ENCODE data around the gene TOM1L2. TPM values are rescaled to one million over a fixed set of nuclear protein-coding genes. Genes with fewer than 3 reads are reported as not detected.

The TOM1L2 gene
- total RNA-seq, 1 experiment from 2014 or later: 45.2 TPM

DNA sequence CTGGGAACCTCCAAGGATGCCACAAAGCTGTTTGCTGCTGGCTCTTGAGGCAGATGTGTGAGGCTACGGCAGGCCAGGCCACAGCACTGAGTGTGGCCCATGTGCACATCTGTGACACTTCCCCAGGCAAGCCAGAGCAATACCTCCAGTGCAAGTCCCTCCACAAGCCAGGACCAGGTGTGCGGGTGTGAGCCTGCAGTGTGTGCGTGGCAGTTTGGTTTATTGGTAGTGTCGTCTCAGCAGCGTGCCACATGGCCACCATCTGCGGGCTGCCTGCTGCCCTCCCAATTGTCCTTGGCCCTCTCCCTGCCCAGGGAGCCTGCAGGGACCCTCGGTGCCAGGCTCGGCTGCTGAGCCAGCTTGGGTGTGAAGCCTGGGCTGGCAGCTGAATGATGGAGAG, 125.6 kb downstream of the TOM1L2 start:
- no peak overlapping the region for H3K4me3 ChIP-seq (ENCODE audit: low read depth in 2 of 2, low read length in 2 of 2)
- H3K4me1 ChIP-seq (ENCODE audit: control insufficient read depth, insufficient read depth, low read length): peaks cover 23% of the 10 kb centered on the region
- ChIA-PET CTCF (no interaction called here), POLR2A (no interaction called here)
- no peak for TF ChIP-seq TCF7L2 (IDR thresholded peaks at IDR 0.05; ENCODE audit: low read depth, low read length)
- TF ChIP-seq SIN3A (IDR thresholded peaks at IDR 0.05; ENCODE audit: borderline replicate concordance, insufficient read depth, low read depth, low read length): no peak
- TF ChIP-seq POLR2AphosphoS5 (IDR thresholded peaks at IDR 0.05; ENCODE audit: low read depth, low read length): no peak
- TF ChIP-seq, protein P1, sequence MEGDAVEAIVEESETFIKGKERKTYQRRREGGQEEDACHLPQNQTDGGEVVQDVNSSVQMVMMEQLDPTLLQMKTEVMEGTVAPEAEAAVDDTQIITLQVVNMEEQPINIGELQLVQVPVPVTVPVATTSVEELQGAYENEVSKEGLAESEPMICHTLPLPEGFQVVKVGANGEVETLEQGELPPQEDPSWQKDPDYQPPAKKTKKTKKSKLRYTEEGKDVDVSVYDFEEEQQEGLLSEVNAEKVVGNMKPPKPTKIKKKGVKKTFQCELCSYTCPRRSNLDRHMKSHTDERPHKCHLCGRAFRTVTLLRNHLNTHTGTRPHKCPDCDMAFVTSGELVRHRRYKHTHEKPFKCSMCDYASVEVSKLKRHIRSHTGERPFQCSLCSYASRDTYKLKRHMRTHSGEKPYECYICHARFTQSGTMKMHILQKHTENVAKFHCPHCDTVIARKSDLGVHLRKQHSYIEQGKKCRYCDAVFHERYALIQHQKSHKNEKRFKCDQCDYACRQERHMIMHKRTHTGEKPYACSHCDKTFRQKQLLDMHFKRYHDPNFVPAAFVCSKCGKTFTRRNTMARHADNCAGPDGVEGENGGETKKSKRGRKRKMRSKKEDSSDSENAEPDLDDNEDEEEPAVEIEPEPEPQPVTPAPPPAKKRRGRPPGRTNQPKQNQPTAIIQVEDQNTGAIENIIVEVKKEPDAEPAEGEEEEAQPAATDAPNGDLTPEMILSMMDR (IDR thresholded peaks at IDR 0.05): no peak
- TF ChIP-seq, protein P2, sequence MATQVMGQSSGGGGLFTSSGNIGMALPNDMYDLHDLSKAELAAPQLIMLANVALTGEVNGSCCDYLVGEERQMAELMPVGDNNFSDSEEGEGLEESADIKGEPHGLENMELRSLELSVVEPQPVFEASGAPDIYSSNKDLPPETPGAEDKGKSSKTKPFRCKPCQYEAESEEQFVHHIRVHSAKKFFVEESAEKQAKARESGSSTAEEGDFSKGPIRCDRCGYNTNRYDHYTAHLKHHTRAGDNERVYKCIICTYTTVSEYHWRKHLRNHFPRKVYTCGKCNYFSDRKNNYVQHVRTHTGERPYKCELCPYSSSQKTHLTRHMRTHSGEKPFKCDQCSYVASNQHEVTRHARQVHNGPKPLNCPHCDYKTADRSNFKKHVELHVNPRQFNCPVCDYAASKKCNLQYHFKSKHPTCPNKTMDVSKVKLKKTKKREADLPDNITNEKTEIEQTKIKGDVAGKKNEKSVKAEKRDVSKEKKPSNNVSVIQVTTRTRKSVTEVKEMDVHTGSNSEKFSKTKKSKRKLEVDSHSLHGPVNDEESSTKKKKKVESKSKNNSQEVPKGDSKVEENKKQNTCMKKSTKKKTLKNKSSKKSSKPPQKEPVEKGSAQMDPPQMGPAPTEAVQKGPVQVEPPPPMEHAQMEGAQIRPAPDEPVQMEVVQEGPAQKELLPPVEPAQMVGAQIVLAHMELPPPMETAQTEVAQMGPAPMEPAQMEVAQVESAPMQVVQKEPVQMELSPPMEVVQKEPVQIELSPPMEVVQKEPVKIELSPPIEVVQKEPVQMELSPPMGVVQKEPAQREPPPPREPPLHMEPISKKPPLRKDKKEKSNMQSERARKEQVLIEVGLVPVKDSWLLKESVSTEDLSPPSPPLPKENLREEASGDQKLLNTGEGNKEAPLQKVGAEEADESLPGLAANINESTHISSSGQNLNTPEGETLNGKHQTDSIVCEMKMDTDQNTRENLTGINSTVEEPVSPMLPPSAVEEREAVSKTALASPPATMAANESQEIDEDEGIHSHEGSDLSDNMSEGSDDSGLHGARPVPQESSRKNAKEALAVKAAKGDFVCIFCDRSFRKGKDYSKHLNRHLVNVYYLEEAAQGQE (IDR thresholded peaks at IDR 0.05; ENCODE audit: insufficient read depth in 1 of 2, low read depth in 2 of 2, low read length in 1 of 2): no peak
- no TSS peak for BruUV-seq (replicated peaks)
- no peak overlapping the region for H3K27ac ChIP-seq (ENCODE audit: low read length)
- ATAC-seq (no peak), DNase-seq (ENCODE audit: low read depth, low spot score) (no peak)
- H3K27me3 ChIP-seq (ENCODE audit: control insufficient read depth, insufficient read depth, low read length): no peaks in the 10 kb centered on the region
- H3K36me3 ChIP-seq (ENCODE audit: control insufficient read depth, insufficient read depth, low read length): no peaks in the 10 kb centered on the region
- intact Hi-C loops (cut with micrococcal nuclease; ENCODE audit: unreplicated experiment): no loop called here
- in situ Hi-C loops (cut with HindIII; ENCODE audit: low pct_unique_long_range_greater_than_20kb, low sequenced_read_pairs): no loop called here
- H3K9me3 ChIP-seq (ENCODE audit: control insufficient read depth, insufficient read depth, low read depth, low read length): no peaks in the 10 kb centered on the region

DNA sequence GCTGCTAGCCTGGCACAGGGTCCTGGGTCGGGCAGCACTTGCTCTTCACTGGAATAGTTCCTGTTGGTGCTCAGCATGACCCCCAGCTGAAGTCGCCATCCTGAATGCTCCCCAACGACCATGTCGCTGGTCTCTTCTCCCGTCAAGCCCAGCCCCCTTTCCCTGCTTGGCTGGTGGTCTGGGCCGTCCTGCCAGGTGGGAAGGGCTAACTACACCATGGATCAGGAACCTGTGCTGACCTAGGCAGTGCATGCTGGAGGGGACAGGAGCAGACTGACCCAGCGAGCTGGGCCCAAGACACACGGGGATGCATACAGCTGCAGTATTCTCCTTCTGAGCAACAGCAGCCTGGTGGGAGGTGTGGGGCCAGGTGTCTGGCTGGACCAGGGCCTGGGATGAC, 126.2 kb downstream of the TOM1L2 start:
- ChIA-PET POLR2A (interaction anchor here (0.9 kb wide), 1 partner anchor 10 kb away, joined by 3 read pairs; no protein-coding TSS in a partner anchor), CTCF (no interaction called here)
- H3K9me3 ChIP-seq (ENCODE audit: control insufficient read depth, insufficient read depth, low read depth, low read length): no peaks in the 10 kb centered on the region
- intact Hi-C loops (cut with micrococcal nuclease; ENCODE audit: unreplicated experiment): no loop called here
- no TSS peak for BruUV-seq (replicated peaks)
- no peak overlapping the region for H3K27ac ChIP-seq (ENCODE audit: low read length)
- in situ Hi-C loops (cut with HindIII; ENCODE audit: low pct_unique_long_range_greater_than_20kb, low sequenced_read_pairs): no loop called here
- H3K4me3 ChIP-seq (ENCODE audit: low read depth in 2 of 2, low read length in 2 of 2): no peak overlapping the region
- no peak for DNase-seq (ENCODE audit: low read depth, low spot score)
- H3K4me1 ChIP-seq (ENCODE audit: control insufficient read depth, insufficient read depth, low read length): peaks cover 30% of the 10 kb centered on the region
- TF ChIP-seq POLR2AphosphoS5 (IDR thresholded peaks at IDR 0.05; ENCODE audit: low read depth, low read length): no peak
- no peaks in the 10 kb centered on the region for H3K36me3 ChIP-seq (ENCODE audit: control insufficient read depth, insufficient read depth, low read length)
- H3K27me3 ChIP-seq (ENCODE audit: control insufficient read depth, insufficient read depth, low read length): no peaks in the 10 kb centered on the region
- ATAC-seq: no peak

DNA sequence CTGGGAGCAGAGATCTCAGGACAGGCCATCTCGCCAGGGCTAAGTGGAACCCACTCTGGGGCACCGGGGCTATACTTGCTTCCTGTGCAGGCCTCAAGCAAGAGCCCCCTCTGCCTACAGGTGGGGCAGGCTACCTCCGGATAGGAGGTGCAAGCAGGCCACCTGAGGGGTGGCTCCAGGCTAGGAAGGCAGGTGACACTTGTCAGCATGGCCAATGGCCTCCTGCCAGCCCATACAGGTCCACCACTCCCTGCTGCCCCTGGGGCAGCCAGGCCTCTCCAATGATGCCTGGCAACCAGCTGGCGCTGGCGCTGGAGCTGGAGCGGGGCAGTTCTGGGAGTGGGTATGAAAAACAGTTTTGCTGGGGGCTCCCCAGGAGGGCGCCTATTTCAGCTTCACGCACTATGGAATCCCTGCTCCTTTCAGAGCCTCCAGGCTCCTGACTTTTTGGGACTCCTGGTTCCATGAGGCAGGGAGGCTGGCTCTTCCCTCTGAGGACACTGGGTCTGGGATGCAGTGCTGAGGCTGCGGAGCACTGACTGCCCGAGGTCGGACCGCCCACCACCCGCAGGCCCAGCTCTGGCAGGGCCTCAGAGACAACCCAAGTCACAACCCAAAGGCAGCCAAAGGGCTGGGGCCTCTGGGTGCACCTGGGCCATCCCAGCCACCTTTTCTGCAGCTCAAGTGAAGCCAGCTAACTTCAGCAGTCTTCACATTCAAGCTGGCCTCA, 127.0 kb downstream of the TOM1L2 start:
- H3K27ac ChIP-seq (ENCODE audit: low read length): no peak overlapping the region
- BruUV-seq (replicated peaks): no TSS peak
- CTCF ChIA-PET: interaction anchor here (0.6 kb wide), 1 partner anchor 204 kb away, joined by 6 read pairs; no protein-coding TSS in a partner anchor

More for the DNA sequence above, 127.0 kb downstream of the TOM1L2 start:
- no peak overlapping the region for H3K4me3 ChIP-seq (ENCODE audit: low read depth in 2 of 2, low read length in 2 of 2)
- DNase-seq (ENCODE audit: low read depth, low spot score) (no peak), ATAC-seq (no peak)
- H3K36me3 ChIP-seq (ENCODE audit: control insufficient read depth, insufficient read depth, low read length): no peaks in the 10 kb centered on the region
- H3K27me3 ChIP-seq (ENCODE audit: control insufficient read depth, insufficient read depth, low read length): no peaks in the 10 kb centered on the region
- TF ChIP-seq, protein P1 (IDR thresholded peaks at IDR 0.05): no peak
- TF ChIP-seq SIN3A (IDR thresholded peaks at IDR 0.05; ENCODE audit: borderline replicate concordance, insufficient read depth, low read depth, low read length): no peak
- intact Hi-C loops (cut with micrococcal nuclease; ENCODE audit: unreplicated experiment) (no loop called here), in situ Hi-C loops (cut with HindIII; ENCODE audit: low pct_unique_long_range_greater_than_20kb, low sequenced_read_pairs) (no loop called here)
- peaks cover 32% of the 10 kb centered on the region for H3K4me1 ChIP-seq (ENCODE audit: control insufficient read depth, insufficient read depth, low read length)
- no peaks in the 10 kb centered on the region for H3K9me3 ChIP-seq (ENCODE audit: control insufficient read depth, insufficient read depth, low read depth, low read length)
- POLR2A ChIA-PET: interaction anchor here (0.9 kb wide), 1 partner anchor 9 kb away, joined by 3 read pairs; no protein-coding TSS in a partner anchor

All from Panc1 (cell line).